HCT116 (cell line): ENCODE results near the gene ZNF555. TPM values are rescaled to one million over a fixed set of nuclear protein-coding genes. Genes with fewer than 3 reads are reported as not detected.

ENCODE experiments used
- ATAC-seq: fragments of 200-7000 bp; cut with Tn5 transposase; 2 replicates; pipeline ENCODE4 v1.9.1; 2020; ENCODE audit warnings: mild to moderate bottlenecking, moderate library complexity
- BruUV-seq: library from RNA; stranded (reverse); fragments of 400-500 nt; replicated peaks from 2 replicates; lab custom pipeline; 2021; lab: Mats Ljungman, UMichigan
- CTCF ChIA-PET: fragments of 300-600 bp; sonication (Branson Sonifier 250); formaldehyde crosslinking; loops from one replicate; lab custom pipeline; 2021; ENCODE audit warnings: antibody characterized with exemption; lab: Charles Lee
- POLR2A ChIA-PET: fragments of 300-600, 350-600 bp; sonication (Branson Sonifier 250); formaldehyde crosslinking; loops from one replicate; lab custom pipeline; 2021; ENCODE audit warnings: antibody characterized with exemption; lab: Charles Lee
- RAD21 ChIA-PET, 2 experiments: fragments of 300-600 bp; sonication (Branson Sonifier 250); formaldehyde crosslinking; loops; one replicate each; lab custom pipeline; 2023; ENCODE audit warnings: low total read pairs in 2 of 2; ENCODE audit not compliant: uncharacterized antibody in 2 of 2, unreplicated experiment in 2 of 2, low non-redundant PET in 1 of 2; lab: Charles Lee
- DNase-seq: peaks from one replicate; pipeline ENCODE4 v3.0.0-alpha.2; 2010; ENCODE audit warnings: low read depth, low spot score
- H2AFZ ChIP-seq: fragments of 200-600 bp; shearing (Covaris generic), sonication (generic); 2 replicates; pipeline ENCODE4 v1.6.1; 2017; ENCODE audit warnings: low read depth, mixed run types, mixed read lengths, antibody characterized with exemption, low read length; ENCODE audit not compliant: poor library complexity, severe bottlenecking
- H3K27ac ChIP-seq: 2 replicates; pipeline ENCODE4 v1.5.1; 2012; ENCODE audit warnings: low read depth, low read length
- H3K27me3 ChIP-seq: fragments of 200-600 bp; sonication (generic); 2 replicates; pipeline ENCODE4 v1.6.1; 2016; ENCODE audit warnings: mixed run types, low read length, mixed read lengths; ENCODE audit not compliant: insufficient read depth
- H3K36me3 ChIP-seq, 2 experiments: fragments of 200-500 bp in 1 of 2; fragments of 200-600 bp in 1 of 2; sonication (Bioruptor generic) in 1 of 2; sonication (generic) in 1 of 2; 2 replicates each; pipeline versions ENCODE4 v1.5.1 to v1.6.1; 2014 to 2016; ENCODE audit warnings: low read length in 2 of 2, inconsistent platforms in 1 of 2, mixed read lengths in 1 of 2, mixed run types in 1 of 2; ENCODE audit not compliant: insufficient read depth in 2 of 2, control insufficient read depth in 1 of 2
- H3K4me1 ChIP-seq, 2 experiments: fragments of 200-600 bp in 1 of 2; sonication (generic) in 1 of 2; 2 replicates each; pipeline versions ENCODE4 v1.5.1 to v1.6.1; 2012 to 2017; ENCODE audit warnings: low read length in 2 of 2, inconsistent platforms in 1 of 2, mild to moderate bottlenecking in 1 of 2, mixed read lengths in 1 of 2, mixed run types in 1 of 2, moderate library complexity in 1 of 2; ENCODE audit not compliant: insufficient read depth in 2 of 2, control insufficient read depth in 1 of 2
- H3K4me2 ChIP-seq: fragments of 200-600 bp; sonication (generic); 2 replicates; pipeline ENCODE4 v1.6.1; 2017; ENCODE audit warnings: mixed run types, low read length, mixed read lengths
- H3K4me3 ChIP-seq, 2 experiments: fragments of 200-600 bp in 1 of 2; sonication (generic) in 1 of 2; replicated peaks in 1 of 2; 2 replicates each; pipeline ENCODE4 v1.5.1; 2011 to 2016; ENCODE audit warnings: low read length in 2 of 2, control low read depth in 1 of 2, low read depth in 1 of 2, mild to moderate bottlenecking in 1 of 2, mixed read lengths in 1 of 2, mixed run types in 1 of 2
- H3K79me2 ChIP-seq: fragments of 200-600 bp; sonication (generic); 2 replicates; pipeline ENCODE4 v1.6.1; 2017; ENCODE audit warnings: mild to moderate bottlenecking, mixed run types, low read length, moderate library complexity, mixed read lengths; ENCODE audit not compliant: insufficient read depth
- H3K9ac ChIP-seq: fragments of 200-600 bp; sonication (generic); 2 replicates; pipeline ENCODE4 v1.6.1; 2016; ENCODE audit warnings: low read length, mixed read lengths
- H3K9me2 ChIP-seq: fragments of 200-600 bp; sonication (generic), shearing (Covaris generic); 2 replicates; pipeline ENCODE4 v1.6.1; 2017; ENCODE audit warnings: mixed run types, mild to moderate bottlenecking, moderate library complexity; ENCODE audit not compliant: insufficient read depth
- H3K9me3 ChIP-seq, 2 experiments: fragments of 200-500 bp in 1 of 2; fragments of 200-600 bp in 1 of 2; sonication (Bioruptor generic) in 1 of 2; sonication (generic) in 1 of 2; 2 replicates each; pipeline ENCODE4 v1.6.1; 2014 to 2017; ENCODE audit warnings: low read length in 2 of 2, mixed read lengths in 2 of 2, inconsistent platforms in 1 of 2, low read depth in 1 of 2, mild to moderate bottlenecking in 1 of 2, mixed run types in 1 of 2, moderate library complexity in 1 of 2; ENCODE audit not compliant: control insufficient read depth in 1 of 2, insufficient read depth in 1 of 2
- H4K20me1 ChIP-seq: fragments of 200-600 bp; sonication (generic), shearing (Covaris generic); 2 replicates; pipeline ENCODE4 v1.6.1; 2017; ENCODE audit warnings: mixed run types, mild to moderate bottlenecking, moderate library complexity; ENCODE audit not compliant: insufficient read depth
- ATF3 ChIP-seq: IDR thresholded peaks from 2 replicates; pipeline ENCODE4 v1.6.1; 2012
- CEBPB ChIP-seq: IDR thresholded peaks from 2 replicates; pipeline ENCODE4 v1.6.1; 2012; ENCODE audit warnings: low read depth
- CTCF ChIP-seq, 3 experiments: fragments of 200-600 bp in 1 of 3; sonication (generic) in 1 of 3; IDR thresholded peaks in 2 of 3; conservative IDR thresholded peaks in 1 of 3; 2 replicates each; pipeline ENCODE4 v1.5.1; 2012 to 2017; ENCODE audit warnings: low read depth in 2 of 3, low read length in 2 of 3, antibody characterized with exemption in 1 of 3, borderline replicate concordance in 1 of 3, control low read depth in 1 of 3, mild to moderate bottlenecking in 1 of 3, mixed read lengths in 1 of 3, mixed run types in 1 of 3, moderate library complexity in 1 of 3; ENCODE audit not compliant: insufficient read depth in 1 of 3
- EGR1 ChIP-seq: IDR thresholded peaks from 2 replicates; pipeline ENCODE4 v1.6.1; 2012; ENCODE audit warnings: low read depth
- ELF1 ChIP-seq: IDR thresholded peaks from 2 replicates; pipeline ENCODE4 v1.6.1; 2012; ENCODE audit warnings: low read depth, borderline replicate concordance
- EZH2phosphoT487 ChIP-seq: fragments of 200-600 bp; IDR thresholded peaks from 2 replicates; pipeline ENCODE4 v1.6.1; 2018; ENCODE audit warnings: antibody characterized with exemption, borderline replicate concordance
- JUND ChIP-seq: IDR thresholded peaks from 2 replicates; pipeline ENCODE4 v1.6.1; 2012
- MAX ChIP-seq: IDR thresholded peaks from 2 replicates; pipeline ENCODE4 v1.6.1; 2012
- POLR2A ChIP-seq: IDR thresholded peaks from 2 replicates; pipeline ENCODE4 v1.7.0; 2011; ENCODE audit warnings: borderline replicate concordance; ENCODE audit not compliant: insufficient read depth, insufficient read length; ENCODE audit errors: extremely low read depth
- POLR2AphosphoS5 ChIP-seq: IDR thresholded peaks from 2 replicates; pipeline ENCODE4 v1.6.1; 2011; ENCODE audit warnings: mild to moderate bottlenecking, low read depth, low read length, moderate library complexity
- RAD21 ChIP-seq: IDR thresholded peaks from 2 replicates; pipeline ENCODE4 v1.6.1; 2012; ENCODE audit warnings: low read depth, mild to moderate bottlenecking
- SIN3A ChIP-seq: IDR thresholded peaks from 2 replicates; pipeline ENCODE4 v1.6.1; 2012; ENCODE audit warnings: low read depth
- SP1 ChIP-seq: IDR thresholded peaks from 2 replicates; pipeline ENCODE4 v1.6.1; 2012; ENCODE audit warnings: low read depth
- TCF7L2 ChIP-seq: IDR thresholded peaks from 2 replicates; pipeline ENCODE4 v1.7.0; 2011; ENCODE audit warnings: borderline replicate concordance, inconsistent platforms; ENCODE audit not compliant: insufficient read depth, insufficient read length; ENCODE audit errors: extremely low read depth
- ZNF274 ChIP-seq: fragments of 200-500 bp; sonication (Bioruptor generic); IDR thresholded peaks from 2 replicates; pipeline ENCODE4 v1.6.1; 2014; ENCODE audit warnings: mild to moderate bottlenecking, low read depth, low read length, inconsistent platforms
- intact Hi-C: fragments of 100-400 bp; cut with micrococcal nuclease; formaldehyde crosslinking; loops from 2 replicates; pipeline ENCODE4 v1.10.0; 2022
- total RNA-seq: library from RNA; stranded (reverse); gene quantifications from one replicate; pipeline ENCODE4 v1.2.1, GENCODE V29; 2021; ENCODE audit not compliant: unreplicated experiment

The ZNF555 gene
- total RNA-seq, 1 experiment from 2014 or later, result 4.5 TPM

GRCh38 chr19:2845107-2845506 is 3.8 kb downstream of the ZNF555 start:
- Histone ChIP-seq H3K9ac (no peak overlapping the region), H3K9me2 (no peaks in the 10 kb centered on the region), H3K4me3 (no peak overlapping the region), H3K4me1 (peaks cover 0 to 12% of the 10 kb centered on the region in 2 experiments; a peak in 2 of 4 replicates), H4K20me1 (no peaks in the 10 kb centered on the region), H3K4me2 (no peak overlapping the region), H3K9me3 (peaks cover 0 to 8% of the 10 kb centered on the region in 2 experiments; a peak in 2 of 4 replicates), H3K79me2 (no peaks in the 10 kb centered on the region; the same call in 1 of the 2 replicates), H2AFZ (no peak overlapping the region), H3K36me3 (no peaks in the 10 kb centered on the region), H3K27ac (no peak overlapping the region), H3K27me3 (no peaks in the 10 kb centered on the region)
- RAD21 ChIA-PET, result no interaction called here
- no TSS peak for BruUV-seq
- no peak for TF ChIP-seq POLR2AphosphoS5
- no peak for TF ChIP-seq MAX
- no peak for TF ChIP-seq CTCF (IDR thresholded peaks at IDR 0.05 in 2 of 3, conservative IDR thresholded peaks at IDR 0.05 in 1 of 3; ENCODE audit: borderline replicate concordance in 1 of 3, insufficient read depth in 1 of 3, low read depth in 2 of 3, low read length in 2 of 3)
- no peak for TF ChIP-seq ZNF274
- no peak for TF ChIP-seq RAD21
- TF ChIP-seq ELF1, result no peak
- TF ChIP-seq JUND, result no peak
- TF ChIP-seq EZH2phosphoT487, result no peak
- TF ChIP-seq POLR2A, result no peak
- TF ChIP-seq TCF7L2, result no peak
- TF ChIP-seq CEBPB, result no peak
- no peak for TF ChIP-seq EGR1
- no peak for TF ChIP-seq SIN3A
- TF ChIP-seq SP1, result no peak
- no peak for TF ChIP-seq ATF3
- ATAC-seq (no peak), DNase-seq (no peak)
- POLR2A ChIA-PET, result no interaction called here
- CTCF ChIA-PET, result no interaction called here
- intact Hi-C loops, result loop anchor here (10.0 kb wide), 1 partner anchor 90 kb away; no protein-coding TSS in a partner anchor
